CD4-positive, alpha-beta T cell treated with Interleukin-21 for 1 hour (primary cell): ENCODE data around the gene ST13.
A peak's percentile ranks its signal among the peaks of the same experiment; 100 is the strongest.
"Not testable (repeated sequence)": the region's sequence is repeated elsewhere in the genome, so short reads cannot be mapped to it uniquely, and the experiment has no call there.

ENCODE experiments used
- DNase-seq: peaks from one replicate; pipeline ENCODE4 v3.0.0-alpha.2; 2020

ST13 gene

DNA sequence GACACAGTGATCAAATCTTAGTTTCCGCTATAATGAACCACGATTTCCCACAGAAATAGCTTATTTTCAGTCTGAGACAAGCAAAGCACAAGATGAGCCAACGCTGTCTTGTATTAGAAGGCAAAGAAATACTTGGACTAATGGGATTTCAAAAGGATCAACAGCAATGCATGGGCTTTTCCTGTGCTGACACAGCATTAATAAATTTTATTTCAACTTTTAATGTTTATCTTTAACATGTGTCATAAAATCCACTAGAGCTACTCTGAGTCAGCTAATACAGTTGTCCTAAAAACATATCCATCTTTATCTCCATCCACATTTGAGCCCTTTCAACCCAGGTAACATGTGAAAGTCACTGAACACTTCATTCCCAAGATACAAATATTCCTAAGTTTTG is 21.8 kb downstream of the ST13 start:
- DNase-seq: no peak

DNA sequence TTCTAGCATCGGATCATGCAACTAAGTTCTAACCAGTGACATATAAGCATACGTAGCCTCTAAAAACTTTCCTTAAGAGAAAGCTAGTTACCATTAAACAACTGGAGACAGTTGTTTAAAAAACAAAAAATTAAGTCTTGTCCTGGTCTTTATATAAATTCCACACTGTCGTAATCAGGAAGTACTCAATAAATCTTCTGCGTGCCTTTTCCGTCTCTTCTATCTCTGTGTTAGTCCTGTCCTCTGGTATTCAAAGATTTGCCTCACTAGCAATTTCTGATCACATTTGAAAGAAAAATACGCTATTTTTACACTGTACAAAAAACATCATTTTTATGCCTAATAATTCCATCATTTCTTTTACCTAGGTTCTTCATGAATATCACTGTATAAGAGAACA is 27.3 kb downstream of the ST13 start:
- DNase-seq: no peak

DNA sequence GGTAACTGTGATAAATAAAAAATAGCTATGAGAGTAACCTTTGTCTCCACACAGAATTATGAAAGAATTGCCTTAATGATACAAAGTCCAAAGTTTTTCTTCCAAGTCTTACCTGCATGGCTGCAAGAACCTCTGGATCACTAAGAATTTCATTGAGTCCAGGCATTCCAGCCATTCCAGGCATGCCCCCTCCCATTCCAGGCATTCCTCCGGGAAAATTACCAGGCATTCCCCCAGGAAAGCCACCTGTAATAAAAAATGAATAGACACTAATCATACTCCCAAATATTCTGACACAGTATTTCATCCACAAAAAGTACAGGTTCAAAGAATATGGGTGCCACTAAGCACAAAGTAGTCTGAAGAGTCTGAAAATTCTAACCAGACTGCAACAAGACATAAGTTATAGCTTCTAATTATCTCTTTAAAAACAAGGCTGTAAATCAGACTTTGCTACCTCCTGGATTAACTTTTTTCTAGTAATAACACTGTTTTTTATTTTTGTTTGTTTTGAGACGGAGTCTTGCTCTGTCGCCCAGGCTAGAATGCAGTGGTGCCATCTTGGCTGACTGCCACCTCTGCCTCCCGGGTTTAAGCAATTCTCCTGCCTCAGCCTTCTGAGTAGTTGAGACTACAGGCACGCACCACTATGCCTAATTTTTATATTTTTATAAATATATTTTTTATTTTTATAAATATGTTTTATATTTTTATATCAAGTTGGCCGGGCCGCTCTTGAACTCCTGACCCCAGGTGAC is 29.3 kb downstream of the ST13 start:
- no peak for DNase-seq

DNA sequence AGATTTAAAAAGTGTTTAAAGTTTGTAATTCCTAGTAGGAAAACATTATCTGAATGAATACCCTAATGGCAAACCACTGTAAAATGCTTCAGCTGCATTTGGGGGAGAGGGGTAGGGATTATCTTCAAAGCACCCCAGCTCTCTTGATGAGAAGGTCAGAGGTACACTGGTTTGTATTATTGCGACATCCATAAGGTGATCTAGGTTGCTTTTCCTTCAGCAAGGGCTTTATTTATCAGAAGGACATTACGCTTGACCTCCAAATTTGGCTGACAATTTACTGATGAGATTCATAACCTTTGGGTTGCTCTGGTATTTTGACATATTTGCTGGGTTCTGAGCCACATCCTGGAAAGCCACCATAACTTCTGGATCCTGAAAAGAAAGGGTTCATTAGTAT is 30.1 kb downstream of the ST13 start:
- DNase-seq: not testable (repeated sequence)

DNA sequence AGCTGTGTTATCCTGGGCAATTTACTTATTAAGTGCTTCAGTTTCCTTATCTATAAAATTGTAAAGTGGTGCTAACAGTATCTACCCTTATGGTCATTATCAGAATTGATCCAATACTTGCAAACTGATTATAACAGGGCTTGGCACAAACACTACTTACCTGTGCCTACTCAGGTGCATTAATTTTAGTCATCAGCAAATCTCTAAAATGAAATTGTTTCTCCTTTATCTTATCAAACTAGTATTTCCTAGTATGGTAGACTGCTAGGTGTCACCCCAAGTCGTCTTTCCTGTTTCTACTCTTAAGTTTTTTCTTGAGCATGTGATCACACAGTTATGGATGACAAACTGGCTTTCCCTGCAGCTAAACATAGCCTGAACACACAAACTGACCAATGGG is 33.0 kb downstream of the ST13 start:
- DNase-seq: no peak

DNA sequence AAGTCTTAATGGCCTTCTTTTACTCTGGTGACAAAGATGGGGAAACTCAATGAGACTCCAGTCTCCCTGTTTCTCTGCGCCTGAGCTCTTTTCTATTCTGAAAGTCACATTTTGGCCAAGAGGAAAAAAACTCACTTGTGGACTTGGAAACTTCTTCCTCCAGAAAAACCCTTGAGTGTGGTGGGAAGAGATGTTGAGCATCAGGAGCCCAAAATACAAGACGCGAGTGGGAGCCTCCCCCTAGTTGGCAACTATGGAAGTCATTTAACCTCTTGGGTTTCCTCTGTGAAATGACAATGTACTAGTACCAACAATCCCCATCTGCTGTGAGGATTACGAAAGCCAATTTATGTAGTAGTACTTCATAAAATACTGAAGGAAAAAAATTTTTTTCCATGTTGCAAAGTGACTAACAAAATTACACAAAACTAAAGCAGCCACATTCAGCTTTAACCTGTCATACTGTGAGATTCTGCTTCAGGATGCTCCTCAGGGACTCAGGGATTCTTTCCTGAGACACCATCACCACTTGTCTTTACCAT is 36.8 kb downstream of the ST13 start:
- DNase-seq: no peak

DNA sequence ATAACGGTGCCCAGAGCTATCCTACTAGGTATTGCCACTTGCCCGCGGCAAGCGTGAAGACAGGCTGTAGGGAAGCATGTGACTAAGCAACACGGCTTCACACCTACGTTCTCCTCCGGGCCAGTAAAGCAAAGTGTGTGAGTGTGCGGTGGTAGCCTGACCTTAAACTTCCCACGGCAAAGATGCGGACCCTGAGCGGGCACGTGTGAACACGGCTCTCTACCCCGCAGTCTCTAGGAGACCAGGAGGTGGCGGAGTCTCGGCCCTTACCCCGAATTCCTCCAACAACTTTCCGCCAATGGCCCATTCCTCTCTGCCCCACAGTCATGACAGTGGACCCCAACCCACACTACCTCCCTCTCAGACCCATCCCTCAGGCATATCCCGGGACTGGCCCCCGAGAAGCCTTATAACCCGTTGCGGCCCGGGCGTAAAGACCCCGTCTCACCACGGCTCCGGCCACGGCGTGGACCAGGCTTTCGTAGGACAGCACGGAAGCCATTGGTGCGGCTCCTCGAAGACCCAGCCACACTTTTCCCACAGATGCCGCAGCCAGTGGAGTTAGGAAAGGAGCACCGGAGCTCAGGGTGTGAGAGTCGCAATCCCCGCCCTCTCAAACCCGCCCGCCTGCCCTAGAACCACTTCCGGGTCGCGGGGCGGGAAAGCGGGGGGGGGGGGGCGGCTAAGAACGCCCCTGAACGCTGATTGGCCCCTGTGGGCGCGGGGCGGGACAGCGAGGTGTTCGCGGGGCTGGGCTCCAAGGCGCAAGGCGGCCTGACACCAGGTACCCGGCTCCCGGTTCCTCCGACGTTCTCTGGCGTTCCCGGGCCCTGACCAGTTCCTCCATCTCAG is 37.5 kb downstream of the ST13 start, which contains the start of gene SLC25A17:
TSS of gene SLC25A17 (minus strand) at position 600 of the 852 bp plus-strand sequence. CDS start at position 502, 98 bp downstream.
- peak; percentile 88 for DNase-seq

DNA sequence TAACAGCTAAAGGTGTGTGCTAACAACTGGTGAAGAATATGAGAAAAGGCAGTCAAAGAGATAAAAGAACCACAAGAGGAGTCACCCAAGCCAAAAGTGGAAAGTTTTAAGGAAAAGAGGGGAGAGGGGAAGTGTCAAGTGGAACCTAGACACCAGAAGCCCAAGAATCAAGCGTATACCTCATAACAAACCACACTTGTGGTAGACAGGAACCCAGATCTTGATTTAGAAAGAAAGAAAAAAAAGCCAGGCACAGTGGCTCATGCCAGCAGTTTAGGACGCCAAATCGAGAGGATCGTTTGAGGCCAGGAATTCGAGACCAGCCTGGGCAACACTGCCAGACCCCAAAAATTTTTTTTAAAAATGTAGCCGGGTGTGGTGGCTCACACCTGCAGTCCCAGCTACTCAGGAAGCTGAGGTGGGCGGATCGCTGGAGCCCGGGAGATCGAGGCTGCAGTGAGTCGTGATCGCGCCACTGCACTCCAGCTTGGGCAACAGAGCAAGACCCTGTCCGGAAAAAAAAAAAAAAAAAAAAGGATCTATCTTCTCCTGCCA is 38.2 kb downstream of the ST13 start:
- DNase-seq: peak; percentile 27

DNA sequence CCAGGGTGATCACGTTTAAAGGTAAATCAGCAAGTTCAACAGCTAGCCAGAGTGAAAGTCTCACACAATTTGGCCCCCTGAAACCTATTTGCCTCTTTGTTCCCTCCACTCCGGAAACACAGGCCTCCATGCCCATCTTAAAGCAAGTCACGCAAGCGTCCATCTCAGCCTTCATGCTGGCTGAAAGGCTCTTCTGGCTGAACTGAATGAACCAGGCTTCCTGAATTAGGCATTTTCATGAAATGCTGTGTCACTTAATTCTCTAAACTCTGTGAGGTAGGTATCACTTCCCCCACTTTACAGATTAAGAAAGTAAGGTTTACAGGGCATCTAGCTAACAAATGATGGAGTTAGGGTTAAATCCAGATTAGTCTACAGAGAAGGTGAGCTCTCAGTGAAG is 38.7 kb downstream of the ST13 start:
- DNase-seq: no peak

DNA sequence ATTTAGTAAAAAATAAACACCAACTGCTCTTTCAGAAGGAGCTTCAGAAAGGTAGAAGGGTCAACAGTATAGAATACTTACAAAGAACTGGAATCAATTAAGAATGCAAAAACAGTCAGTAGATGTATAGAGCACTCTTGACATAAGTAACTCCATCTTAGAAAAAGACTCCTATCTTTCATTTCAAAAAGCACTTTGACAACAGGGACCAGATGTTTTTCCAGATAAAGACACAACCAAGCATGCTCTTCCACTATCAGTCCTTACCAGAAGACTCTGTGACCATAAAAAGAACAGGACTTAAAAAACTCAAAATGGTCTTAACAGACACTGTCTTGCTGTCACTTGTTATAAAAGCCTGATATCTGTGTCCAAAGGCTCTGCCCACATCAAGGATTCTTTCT is 42.5 kb downstream of the ST13 start:
- no peak for DNase-seq

DNA sequence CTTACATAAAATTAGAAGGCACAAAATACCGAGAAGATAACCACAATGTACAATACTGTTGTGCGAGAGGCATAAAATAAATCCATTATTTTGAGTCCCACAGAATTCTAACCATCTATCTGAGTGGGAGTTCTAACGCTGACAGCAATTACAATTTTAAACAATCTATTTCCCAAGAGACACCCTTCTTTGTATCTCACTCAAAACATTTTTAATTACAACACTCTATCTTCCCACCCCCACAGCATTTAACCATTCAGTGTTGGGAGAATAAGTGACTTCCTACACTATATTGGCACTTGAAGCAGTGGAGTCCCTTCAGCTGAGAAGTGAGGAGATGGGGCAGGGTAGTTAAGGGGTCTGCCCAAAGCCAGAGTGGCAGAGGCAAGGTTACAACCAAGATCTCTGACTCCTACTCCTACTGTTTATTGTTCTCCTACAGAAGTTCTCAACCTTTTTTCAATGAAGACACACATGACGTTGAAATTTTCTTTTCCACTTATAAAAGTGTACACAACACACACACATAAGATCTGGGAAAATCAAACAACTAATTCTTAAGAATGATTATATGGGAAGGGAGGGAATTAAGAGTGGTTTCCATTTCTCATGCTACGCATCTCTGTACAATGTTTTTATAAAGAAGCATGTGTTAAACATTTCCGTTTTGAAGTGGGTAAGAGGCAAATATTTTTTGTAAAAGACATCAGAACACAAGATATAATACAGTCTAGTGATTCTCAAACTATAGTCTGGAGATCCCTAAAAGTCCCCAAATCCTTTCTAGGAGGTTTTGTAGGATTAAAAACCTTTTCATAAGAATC is 48.2 kb downstream of the ST13 start:
- no peak for DNase-seq

DNA sequence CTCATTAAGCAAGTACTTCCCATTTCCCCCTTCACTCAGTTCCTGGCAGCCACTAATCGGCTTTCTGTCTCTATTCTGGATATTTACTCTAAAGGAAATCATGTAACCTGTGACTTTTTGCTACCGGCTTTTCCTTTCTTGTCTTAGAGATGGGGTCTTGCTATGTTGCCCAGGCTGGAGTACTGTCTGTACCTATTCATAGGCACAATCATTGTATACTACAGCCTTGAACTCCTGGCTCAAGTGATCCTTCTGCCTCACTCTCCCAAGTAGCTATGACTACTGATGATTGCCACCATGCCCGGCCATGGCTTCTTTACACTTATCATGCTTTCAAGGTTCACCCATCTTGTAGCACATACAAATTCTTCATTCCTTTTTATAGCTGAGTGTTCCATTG is 49.7 kb downstream of the ST13 start:
- DNase-seq: no peak

DNA sequence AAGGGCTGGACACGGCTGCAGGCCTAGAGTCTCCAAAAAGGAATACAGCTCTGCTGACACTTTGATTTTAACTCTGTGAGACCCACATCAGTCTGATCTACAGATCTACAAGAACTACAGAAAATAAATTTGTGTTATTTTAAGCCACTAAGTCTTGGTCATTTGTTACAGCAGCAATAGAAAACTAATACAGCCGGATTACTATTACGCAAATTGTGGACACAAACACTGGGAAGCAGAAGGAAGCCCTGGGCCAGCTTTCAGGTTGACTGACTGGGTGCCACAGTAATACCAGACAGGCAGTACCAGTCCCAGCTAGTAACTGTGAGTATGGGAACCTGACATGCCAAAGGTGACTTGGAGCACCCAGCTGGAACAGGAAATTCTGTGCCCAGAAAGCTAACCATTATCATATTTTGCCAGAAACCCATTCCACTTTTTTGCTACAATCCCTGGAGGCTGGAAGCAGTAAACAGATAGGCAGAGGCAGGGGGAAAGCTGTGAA is 50.7 kb downstream of the ST13 start:
- no peak for DNase-seq

DNA sequence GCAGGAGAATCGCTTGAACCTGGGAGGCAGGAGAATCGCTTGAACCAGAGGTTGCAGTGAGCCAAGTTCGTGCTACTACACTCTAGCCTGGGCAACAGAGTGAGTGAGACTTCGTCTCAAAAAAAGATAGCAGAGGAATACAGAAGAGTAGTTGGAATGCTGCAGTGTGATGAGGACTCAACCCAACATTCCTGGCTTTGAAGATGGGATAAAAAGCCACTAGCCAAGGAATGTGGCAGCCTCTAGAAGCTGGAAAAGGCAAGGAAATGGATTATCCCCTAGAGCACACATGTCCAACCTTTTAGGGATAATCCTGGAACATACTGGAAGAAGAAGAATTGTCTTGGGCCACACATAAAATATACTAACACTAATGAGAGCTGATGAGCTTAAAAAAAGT is 51.2 kb downstream of the ST13 start:
- DNase-seq: no peak

DNA sequence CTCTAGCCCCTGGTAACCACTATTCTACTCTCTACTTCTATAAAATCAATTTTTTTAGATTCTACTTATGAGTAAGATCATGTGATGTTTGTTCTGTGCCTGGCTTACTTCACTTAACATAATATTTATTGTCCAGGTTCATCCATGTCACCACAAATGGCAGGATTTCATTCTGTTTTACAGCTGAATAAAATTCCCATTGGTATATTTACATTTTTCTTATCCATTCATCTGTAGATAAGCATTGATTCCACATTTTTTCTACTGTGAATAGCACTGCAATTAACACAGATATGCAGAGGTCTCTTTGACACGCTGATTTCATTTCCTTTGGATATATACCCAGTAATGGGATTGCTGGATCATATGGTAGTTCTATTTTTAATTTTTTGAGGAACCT is 53.1 kb downstream of the ST13 start:
- no peak for DNase-seq

DNA sequence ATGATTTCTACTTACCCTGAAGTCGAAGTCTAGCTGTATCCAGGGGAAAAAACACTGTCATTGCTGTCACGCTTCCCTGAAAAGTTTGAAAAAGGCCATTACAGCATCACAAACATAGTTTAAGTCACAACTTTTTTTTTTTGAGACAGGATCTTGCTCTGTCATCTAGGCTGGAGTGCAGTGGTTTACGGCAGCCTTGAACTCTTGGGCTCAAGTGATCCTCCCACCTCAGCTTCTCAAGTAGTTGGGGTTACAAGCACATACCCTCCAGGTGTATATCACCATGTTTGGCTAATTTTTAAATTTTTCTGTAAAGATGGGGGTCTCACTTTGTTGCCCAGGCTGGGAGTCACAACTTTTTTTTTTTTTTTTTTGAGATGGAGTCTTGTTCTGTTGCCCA is 57.4 kb downstream of the ST13 start:
- DNase-seq: no peak

DNA sequence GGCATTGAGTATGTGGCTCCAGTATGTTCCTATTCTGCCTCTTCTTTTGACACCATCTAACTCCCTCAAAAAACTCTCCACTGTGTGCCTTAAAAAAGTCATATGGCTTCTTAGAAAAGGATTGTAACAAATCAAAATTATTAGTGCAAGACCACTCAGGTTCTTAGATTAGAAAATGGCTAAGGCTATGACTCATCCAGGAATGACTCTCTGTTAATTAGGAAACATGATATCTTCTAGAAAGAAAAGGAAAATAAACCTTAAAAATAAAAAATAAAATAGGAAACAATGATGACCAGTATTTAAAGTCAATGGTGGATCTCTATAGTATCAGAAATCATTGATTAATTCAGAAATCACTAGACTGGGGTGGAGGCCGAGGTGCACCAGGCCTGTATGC is 59.0 kb downstream of the ST13 start:
- DNase-seq: no peak

DNA sequence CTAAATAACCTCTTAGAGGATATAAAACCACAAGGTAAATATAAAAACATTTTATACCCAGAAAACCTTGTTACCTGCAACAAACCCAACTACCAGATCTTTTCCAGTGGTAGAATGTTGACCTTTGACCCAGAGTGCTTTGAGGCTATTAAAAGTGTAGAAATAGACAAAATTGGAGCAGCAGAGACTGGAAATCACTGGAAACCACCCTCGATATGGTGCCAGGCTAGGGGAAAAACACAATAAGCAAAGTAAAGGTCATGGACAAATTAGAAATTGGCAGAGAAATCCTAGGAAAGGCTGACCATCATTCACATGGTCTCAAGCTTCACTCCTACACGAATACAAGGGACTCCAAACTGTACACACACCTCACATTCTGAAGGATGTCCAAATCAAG is 64.0 kb downstream of the ST13 start:
- DNase-seq: no peak

DNA sequence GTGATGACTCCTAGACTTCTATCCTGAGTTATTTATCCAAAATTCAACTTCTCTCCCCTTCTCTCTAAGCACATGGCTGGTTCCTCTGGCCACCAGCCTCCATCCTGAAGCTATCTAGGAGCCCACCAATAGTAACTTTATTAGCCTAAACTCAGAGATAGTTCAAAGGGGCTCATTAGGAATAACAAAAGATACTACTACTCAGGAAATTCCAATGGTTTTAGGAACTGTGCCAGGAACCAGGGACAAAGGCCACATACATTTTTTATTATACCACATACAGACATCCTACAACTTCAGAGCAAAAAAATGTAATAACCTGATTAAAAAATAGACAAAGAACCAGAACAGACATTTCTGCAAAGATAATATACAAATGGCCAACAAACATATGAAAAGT is 65.2 kb downstream of the ST13 start:
- no peak for DNase-seq

DNA sequence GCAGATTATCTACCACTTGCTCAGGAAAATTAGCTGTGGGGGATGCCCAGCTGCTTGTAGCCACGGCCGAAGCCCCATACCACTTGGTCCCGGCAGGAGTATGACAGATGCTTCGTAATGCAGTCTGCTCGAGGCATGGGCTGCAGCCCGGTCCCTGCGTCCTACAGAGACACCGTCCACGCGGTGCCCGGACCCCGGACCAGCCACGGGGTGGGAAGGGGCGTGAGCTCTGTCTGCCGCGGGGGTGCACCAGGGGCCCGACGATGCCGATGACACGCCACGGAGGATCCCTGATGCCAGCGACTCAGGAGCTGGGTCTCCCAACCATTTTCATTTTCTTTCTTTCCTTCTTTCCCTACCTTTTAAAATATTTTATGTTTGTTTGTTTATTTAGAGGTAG is 67.3 kb downstream of the ST13 start:
- no peak for DNase-seq

DNA sequence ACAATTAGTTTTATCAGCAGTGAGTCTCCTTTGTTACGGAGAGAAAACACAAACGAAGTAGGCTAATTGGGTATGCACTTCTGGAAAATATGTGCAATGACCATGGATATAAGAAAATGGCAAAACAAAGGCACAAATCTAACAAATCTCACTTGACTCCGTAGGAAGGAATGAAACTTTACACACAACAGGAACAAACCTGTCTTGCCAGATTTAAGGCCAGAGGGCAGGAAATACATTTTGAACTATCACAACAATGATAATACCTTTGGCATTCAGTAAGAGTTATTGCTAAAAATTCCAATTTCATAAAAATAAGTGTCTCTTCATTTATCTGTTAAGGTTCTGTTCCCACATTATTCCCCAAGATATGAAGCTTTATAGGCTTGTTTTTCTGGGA is 73.9 kb downstream of the ST13 start:
- DNase-seq: no peak

DNA sequence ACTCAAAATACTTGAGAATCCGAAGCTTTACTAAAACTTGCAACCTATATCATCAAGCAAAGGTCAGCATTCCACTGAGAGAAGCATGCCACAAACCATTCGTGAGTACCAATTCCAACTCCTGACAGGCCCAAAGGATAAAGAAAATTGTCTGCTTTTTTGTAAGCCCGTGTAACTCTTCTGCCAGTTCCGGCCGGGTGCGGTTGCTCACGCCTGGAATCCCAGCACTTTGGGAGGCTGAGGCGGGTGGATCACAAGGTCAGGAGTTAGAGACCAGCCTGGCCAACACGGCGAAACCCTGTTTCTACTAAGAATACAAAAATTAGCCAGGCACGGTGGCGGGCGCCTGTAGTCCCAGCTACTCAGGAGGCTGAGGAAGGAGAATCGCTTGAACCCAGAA is 74.7 kb downstream of the ST13 start:
- not testable (repeated sequence) for DNase-seq
